ENCODE results near the gene MLH3.

DNA sequence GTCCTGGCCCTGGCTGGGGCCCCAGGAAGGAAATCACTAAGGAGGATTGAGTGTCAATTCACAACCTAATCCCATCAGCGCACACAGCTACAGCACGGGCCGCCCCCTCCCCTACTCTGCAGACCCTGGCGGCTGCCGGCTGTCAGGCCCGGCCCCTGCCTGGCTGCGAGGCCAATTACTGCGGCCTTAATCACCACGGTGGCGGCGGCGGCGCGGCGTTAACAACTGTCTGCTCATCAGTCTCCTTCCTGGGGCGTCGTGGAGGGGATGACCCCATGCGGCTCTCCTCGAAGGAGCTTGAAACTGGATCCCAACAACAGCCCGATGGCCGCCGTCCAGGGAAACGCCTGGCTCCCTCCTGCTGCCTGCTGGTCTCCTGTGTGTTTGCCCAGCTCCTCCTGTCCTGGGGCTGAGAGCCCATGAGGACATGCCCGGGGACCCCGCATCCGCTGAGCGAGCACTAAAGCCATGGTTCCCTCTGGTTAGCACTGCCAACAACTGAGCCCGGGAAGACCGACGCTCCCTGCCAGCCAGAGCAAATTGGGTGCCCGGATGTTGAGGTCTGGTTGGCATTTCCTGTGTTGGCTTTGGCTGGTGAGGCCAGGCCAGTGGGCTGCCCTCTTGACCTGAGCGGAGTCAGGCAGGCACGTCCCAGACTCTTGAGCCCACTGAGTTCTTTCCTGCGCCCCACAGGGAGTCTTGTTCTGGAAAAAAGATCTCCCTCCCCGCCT, 70.4 kb downstream of the MLH3 start:
- TF ChIP-seq, protein P1, sequence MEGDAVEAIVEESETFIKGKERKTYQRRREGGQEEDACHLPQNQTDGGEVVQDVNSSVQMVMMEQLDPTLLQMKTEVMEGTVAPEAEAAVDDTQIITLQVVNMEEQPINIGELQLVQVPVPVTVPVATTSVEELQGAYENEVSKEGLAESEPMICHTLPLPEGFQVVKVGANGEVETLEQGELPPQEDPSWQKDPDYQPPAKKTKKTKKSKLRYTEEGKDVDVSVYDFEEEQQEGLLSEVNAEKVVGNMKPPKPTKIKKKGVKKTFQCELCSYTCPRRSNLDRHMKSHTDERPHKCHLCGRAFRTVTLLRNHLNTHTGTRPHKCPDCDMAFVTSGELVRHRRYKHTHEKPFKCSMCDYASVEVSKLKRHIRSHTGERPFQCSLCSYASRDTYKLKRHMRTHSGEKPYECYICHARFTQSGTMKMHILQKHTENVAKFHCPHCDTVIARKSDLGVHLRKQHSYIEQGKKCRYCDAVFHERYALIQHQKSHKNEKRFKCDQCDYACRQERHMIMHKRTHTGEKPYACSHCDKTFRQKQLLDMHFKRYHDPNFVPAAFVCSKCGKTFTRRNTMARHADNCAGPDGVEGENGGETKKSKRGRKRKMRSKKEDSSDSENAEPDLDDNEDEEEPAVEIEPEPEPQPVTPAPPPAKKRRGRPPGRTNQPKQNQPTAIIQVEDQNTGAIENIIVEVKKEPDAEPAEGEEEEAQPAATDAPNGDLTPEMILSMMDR (conservative IDR thresholded peaks at IDR 0.05; ENCODE audit: low read length), result no peak
- no peak for TF ChIP-seq EZH2phosphoT487 (IDR thresholded peaks at IDR 0.05; ENCODE audit: borderline replicate concordance)

Measured in Loucy (cell line).